Transverse colon (tissue), 4 donors: ENCODE results near the gene MACC1. TPM values are rescaled to one million over a fixed set of nuclear protein-coding genes. Genes with fewer than 3 reads are reported as not detected.

ENCODE experiments used
- DNase-seq: peaks from one replicate; pipeline ENCODE4 v3.0.0-alpha.2; 2019
- H3K27ac ChIP-seq, 4 donors: fragments of 200-600 bp; sonication (generic); 2 replicates each; pipeline ENCODE4 v1.5.1; 2016 to 2018; ENCODE audit warnings: inconsistent platforms in 4 of 4
- H3K27me3 ChIP-seq: fragments of 200-600 bp; sonication (generic); 2 replicates; pipeline ENCODE4 v1.5.1; 2017; ENCODE audit warnings: inconsistent platforms
- H3K36me3 ChIP-seq, 4 donors: fragments of 200-600 bp; sonication (generic); 2 replicates each; pipeline ENCODE4 v1.5.1; 2017 to 2019; ENCODE audit warnings: inconsistent platforms in 4 of 4
- H3K4me1 ChIP-seq, 4 donors: fragments of 200-600 bp; sonication (generic); 2 replicates each; pipeline ENCODE4 v1.5.1; 2017 to 2020; ENCODE audit warnings: inconsistent platforms in 4 of 4
- H3K4me3 ChIP-seq, 4 donors: fragments of 200-600 bp; sonication (generic); 1 replicate in 1 of 4; 2 replicates in 3 of 4; pipeline versions ENCODE4 v1.5.1 to v1.6.1; 2017 to 2019; ENCODE audit warnings: inconsistent platforms in 4 of 4
- H3K9me3 ChIP-seq, 2 donors: fragments of 200-600 bp; sonication (generic); 2 replicates each; pipeline ENCODE4 v1.5.1; 2017 to 2019; ENCODE audit warnings: inconsistent platforms in 2 of 2
- EP300 ChIP-seq: sonication (generic); formaldehyde crosslinking; IDR thresholded peaks from one replicate; pipeline ENCODE4 v1.6.1; 2017; ENCODE audit warnings: antibody characterized with exemption, low read depth
- POLR2A ChIP-seq: fragments of 450-650 bp; IDR thresholded peaks from one replicate; pipeline ENCODE4 v1.6.1; 2016; ENCODE audit warnings: antibody characterized with exemption, mild to moderate bottlenecking, moderate library complexity
- POLR2AphosphoS5 ChIP-seq, 3 donors: sonication (generic); formaldehyde crosslinking; IDR thresholded peaks; one replicate each; pipeline ENCODE4 v1.6.1; 2016; ENCODE audit warnings: antibody characterized with exemption in 3 of 3
- WGBS, 2 donors: methylation state at CpG; one replicate each; pipeline ENCODE4 v1.1.5; 2018; ENCODE audit warnings: low coverage in 1 of 2; 5-methylcytosine and 5-hydroxymethylcytosine counted together
- in situ Hi-C, 4 donors: fragments of 200-750 bp; cut with MboI; loops; one replicate each; pipeline versions ENCODE4 v1.15.0 to v1.15.1; 2017; ENCODE audit warnings: low sequenced_read_pairs in 3 of 4, low pct_ligation_motif_present in 1 of 4, low pct_unique_long_range_greater_than_20kb in 1 of 4
- intact Hi-C: fragments of 100-400 bp; cut with DNase I; formaldehyde crosslinking; loops from one replicate; pipeline ENCODE4 v1.15.1; 2023; ENCODE audit warnings: low total_unique reads
- total RNA-seq, 4 donors: library from RNA; depleted of rRNA; stranded (reverse); fragments of >200 nt; gene quantifications; one replicate each; pipeline ENCODE4 v1.1.0, GENCODE V29; 2016
- TF ChIP-seq, protein P1 (sequence below), 5 experiments: fragments of 200-600 bp in 3 of 5; fragments of 450-650 bp in 2 of 5; sonication (generic) in 3 of 5; IDR thresholded peaks; 1 replicate in 2 of 5; 2 replicates in 3 of 5; pipeline ENCODE4 v1.5.1; 2016 to 2017; ENCODE audit warnings: antibody characterized with exemption in 5 of 5, inconsistent platforms in 3 of 5, mild to moderate bottlenecking in 2 of 5, moderate library complexity in 1 of 5

The MACC1 gene, protein sequence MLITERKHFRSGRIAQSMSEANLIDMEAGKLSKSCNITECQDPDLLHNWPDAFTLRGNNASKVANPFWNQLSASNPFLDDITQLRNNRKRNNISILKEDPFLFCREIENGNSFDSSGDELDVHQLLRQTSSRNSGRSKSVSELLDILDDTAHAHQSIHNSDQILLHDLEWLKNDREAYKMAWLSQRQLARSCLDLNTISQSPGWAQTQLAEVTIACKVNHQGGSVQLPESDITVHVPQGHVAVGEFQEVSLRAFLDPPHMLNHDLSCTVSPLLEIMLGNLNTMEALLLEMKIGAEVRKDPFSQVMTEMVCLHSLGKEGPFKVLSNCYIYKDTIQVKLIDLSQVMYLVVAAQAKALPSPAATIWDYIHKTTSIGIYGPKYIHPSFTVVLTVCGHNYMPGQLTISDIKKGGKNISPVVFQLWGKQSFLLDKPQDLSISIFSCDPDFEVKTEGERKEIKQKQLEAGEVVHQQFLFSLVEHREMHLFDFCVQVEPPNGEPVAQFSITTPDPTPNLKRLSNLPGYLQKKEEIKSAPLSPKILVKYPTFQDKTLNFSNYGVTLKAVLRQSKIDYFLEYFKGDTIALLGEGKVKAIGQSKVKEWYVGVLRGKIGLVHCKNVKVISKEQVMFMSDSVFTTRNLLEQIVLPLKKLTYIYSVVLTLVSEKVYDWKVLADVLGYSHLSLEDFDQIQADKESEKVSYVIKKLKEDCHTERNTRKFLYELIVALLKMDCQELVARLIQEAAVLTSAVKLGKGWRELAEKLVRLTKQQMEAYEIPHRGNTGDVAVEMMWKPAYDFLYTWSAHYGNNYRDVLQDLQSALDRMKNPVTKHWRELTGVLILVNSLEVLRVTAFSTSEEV
- 1 to 10 TPM; 5.2 to 9.8 (median 7.2) TPM for total RNA-seq

DNA sequence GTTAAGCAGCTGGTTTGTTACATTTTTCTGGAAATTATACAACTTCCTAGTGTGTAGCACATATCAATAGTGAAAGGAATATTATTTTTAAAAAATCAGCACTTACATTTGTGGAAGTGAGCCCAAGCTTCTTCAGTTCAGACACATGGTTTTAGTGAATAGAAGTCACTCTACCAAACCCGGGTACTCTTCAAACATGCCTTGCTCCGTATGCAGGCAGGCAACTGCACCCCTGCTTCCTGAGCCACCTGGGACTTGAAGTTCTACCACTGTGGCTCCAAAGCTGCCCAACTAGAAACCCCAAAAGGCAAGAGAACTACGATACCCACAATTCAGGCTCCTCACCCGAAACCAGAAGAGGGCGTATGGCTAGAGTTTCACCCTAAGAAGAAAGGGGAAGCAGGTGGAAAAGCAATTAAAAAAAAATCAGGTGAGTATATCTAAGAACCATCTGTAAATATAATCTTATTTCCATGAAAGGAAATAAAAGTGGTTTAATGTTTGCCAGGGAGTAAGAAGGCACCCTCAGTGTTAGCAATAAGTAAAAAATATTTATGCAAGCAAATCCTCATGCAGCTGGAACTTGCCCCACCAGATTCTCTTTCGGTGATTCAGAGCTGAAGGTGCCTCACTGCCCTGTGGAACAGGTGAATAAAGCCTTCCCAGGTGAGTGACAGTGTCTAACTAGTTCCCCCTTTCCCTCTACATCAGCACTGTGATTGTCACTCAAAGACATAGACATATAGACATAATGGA is at the start of gene MACC1:
MACC1 (minus strand) TSS at position 192 of the 756 bp plus-strand sequence. CDS start 55,522 bp downstream, outside the sequence.
- DNase-seq: peak; percentile 84
- H3K4me3 ChIP-seq: peak within 1 kb of the TSS in 3 of 4 donors; percentile 16 to 35 (median 25)
- H3K9me3 ChIP-seq: no peaks in the 10 kb centered on the region
- peaks cover 23 to 49% (median 29%) of the 10 kb centered on the region in 4 donors for H3K4me1 ChIP-seq
- peak within 1 kb of the TSS; percentile 85 to 88 (median 85) for H3K27ac ChIP-seq
- TF ChIP-seq POLR2A (peak; percentile 16), EP300 (no peak), POLR2AphosphoS5 (IDR thresholded peaks at IDR 0.05) (peak in 1 of 3 donors; percentile 66)
- TF ChIP-seq, protein P1, sequence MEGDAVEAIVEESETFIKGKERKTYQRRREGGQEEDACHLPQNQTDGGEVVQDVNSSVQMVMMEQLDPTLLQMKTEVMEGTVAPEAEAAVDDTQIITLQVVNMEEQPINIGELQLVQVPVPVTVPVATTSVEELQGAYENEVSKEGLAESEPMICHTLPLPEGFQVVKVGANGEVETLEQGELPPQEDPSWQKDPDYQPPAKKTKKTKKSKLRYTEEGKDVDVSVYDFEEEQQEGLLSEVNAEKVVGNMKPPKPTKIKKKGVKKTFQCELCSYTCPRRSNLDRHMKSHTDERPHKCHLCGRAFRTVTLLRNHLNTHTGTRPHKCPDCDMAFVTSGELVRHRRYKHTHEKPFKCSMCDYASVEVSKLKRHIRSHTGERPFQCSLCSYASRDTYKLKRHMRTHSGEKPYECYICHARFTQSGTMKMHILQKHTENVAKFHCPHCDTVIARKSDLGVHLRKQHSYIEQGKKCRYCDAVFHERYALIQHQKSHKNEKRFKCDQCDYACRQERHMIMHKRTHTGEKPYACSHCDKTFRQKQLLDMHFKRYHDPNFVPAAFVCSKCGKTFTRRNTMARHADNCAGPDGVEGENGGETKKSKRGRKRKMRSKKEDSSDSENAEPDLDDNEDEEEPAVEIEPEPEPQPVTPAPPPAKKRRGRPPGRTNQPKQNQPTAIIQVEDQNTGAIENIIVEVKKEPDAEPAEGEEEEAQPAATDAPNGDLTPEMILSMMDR (IDR thresholded peaks at IDR 0.05): peak; percentile 14 to 71 (median 44)
- no peaks in the 10 kb centered on the region for H3K27me3 ChIP-seq
- no peaks in the 10 kb centered on the region for H3K36me3 ChIP-seq
- in situ Hi-C loops (no loop called here), intact Hi-C loops (no loop called here)
- 14 to 24% methylated on average over 6 of the region's 6 CpGs for WGBS, 2 donors

DNA sequence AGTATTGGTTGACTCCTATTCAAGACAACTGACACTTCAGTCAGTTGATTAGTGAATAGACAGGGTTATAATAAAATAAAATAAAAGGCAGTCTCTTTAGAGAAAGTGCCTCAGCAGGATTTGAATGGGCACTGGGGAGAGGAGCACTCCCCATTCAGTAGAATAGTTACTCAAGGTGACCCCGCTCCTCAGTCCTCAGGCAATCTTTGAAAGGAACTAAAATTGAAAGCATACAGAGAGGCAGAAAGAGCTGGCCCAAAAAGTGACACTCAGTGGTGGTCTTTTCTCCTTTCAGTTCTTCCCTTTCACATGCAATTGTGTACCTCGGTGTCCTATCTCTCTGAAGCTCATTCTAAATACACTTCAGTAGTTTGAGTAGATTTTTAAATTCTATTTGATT is 47.4 kb upstream of the MACC1 start:
- in situ Hi-C loops: no loop called here
- Histone ChIP-seq H3K4me3 (no peak overlapping the region), H3K27ac (no peak overlapping the region), H3K4me1 (no peaks in the 10 kb centered on the region), H3K36me3 (no peaks in the 10 kb centered on the region), H3K27me3 (no peaks in the 10 kb centered on the region), H3K9me3 (no peaks in the 10 kb centered on the region)
- intact Hi-C loops: no loop called here
- WGBS, 2 donors: 50 to 72% methylated on average over 1 to 2 of the region's 2 CpGs
- no peak for DNase-seq
- TF ChIP-seq, protein P1 (IDR thresholded peaks at IDR 0.05): no peak
- TF ChIP-seq POLR2A: no peak
- TF ChIP-seq EP300: no peak
- no peak for TF ChIP-seq POLR2AphosphoS5 (IDR thresholded peaks at IDR 0.05)

DNA sequence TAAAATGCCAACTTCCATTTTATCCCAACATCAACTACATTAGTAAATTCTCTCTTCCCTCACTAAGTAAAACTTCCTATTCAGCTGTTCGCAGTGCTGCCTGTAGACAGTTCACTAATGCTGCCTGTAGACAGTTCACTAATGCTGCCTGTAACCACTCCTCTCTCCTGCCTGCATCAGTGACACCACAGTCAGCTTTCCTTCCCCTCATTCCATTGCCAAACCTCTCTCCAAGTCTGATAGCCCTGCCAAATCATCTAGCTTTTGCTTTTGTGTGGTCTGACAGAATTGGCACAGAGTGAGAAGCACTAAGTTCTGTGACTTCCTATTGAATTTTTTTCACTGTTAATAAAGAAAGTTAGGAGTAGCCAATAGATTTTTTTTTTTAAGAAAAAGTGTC is 43.0 kb upstream of the MACC1 start:
- Histone ChIP-seq H3K4me1 (no peaks in the 10 kb centered on the region), H3K27ac (no peak overlapping the region), H3K9me3 (no peaks in the 10 kb centered on the region), H3K4me3 (no peak overlapping the region), H3K27me3 (no peaks in the 10 kb centered on the region), H3K36me3 (no peaks in the 10 kb centered on the region)
- TF ChIP-seq POLR2AphosphoS5 (IDR thresholded peaks at IDR 0.05) (no peak), POLR2A (no peak), EP300 (no peak)
- TF ChIP-seq, protein P1 (IDR thresholded peaks at IDR 0.05): no peak
- no peak for DNase-seq
- intact Hi-C loops: no loop called here
- in situ Hi-C loops: no loop called here
- WGBS, 2 donors: 75 to 76% methylated on average over 1 of the region's 1 CpG

DNA sequence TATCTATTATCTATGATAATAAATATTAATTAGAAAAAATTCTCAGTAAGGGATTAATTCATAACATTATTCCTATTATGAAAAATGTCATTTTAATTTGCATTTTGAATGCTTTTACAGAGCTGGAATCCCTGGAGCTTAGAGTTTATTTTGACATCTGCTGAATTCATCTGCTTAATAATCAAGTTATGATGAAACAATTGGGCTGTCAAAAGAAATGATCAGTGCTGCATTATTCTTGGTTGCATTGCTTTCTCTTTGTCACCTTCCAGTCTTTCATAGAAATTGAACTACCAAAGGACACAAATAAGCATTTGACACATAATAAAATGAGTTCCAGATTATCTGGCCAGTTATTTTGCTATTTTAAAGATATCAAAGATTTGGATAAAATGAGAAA is 40.0 kb upstream of the MACC1 start:
- intact Hi-C loops: no loop called here
- H3K36me3 ChIP-seq: no peaks in the 10 kb centered on the region
- no peak overlapping the region for H3K27ac ChIP-seq
- no peaks in the 10 kb centered on the region for H3K27me3 ChIP-seq
- H3K4me3 ChIP-seq: no peak overlapping the region
- H3K4me1 ChIP-seq: no peaks in the 10 kb centered on the region
- DNase-seq: no peak
- in situ Hi-C loops: no loop called here
- no peaks in the 10 kb centered on the region for H3K9me3 ChIP-seq
- TF ChIP-seq, protein P1 (IDR thresholded peaks at IDR 0.05): no peak
- TF ChIP-seq POLR2A (no peak), POLR2AphosphoS5 (IDR thresholded peaks at IDR 0.05) (no peak), EP300 (no peak)
